HCT116 (cell line): Measurements from ENCODE around the gene ABHD12.
"Not testable (repeated sequence)": the region's sequence is repeated elsewhere in the genome, so short reads cannot be mapped to it uniquely, and the experiment has no call there.

ENCODE experiments used
- EZH2 ChIP-seq: fragments of 200-600 bp; sonication (generic); IDR thresholded peaks from 2 replicates; pipeline ENCODE4 v1.6.1; 2017; ENCODE audit warnings: antibody characterized with exemption, mixed run types
- POLR2A ChIP-seq: IDR thresholded peaks from 2 replicates; pipeline ENCODE4 v1.7.0; 2011; ENCODE audit warnings: borderline replicate concordance; ENCODE audit not compliant: insufficient read depth, insufficient read length; ENCODE audit errors: extremely low read depth
- ZNF274 ChIP-seq: fragments of 200-500 bp; sonication (Bioruptor generic); IDR thresholded peaks from 2 replicates; pipeline ENCODE4 v1.6.1; 2014; ENCODE audit warnings: mild to moderate bottlenecking, low read depth, low read length, inconsistent platforms
- TF ChIP-seq, protein P1 (sequence below), 3 experiments: fragments of 200-600 bp in 1 of 3; sonication (generic) in 1 of 3; IDR thresholded peaks in 2 of 3; conservative IDR thresholded peaks in 1 of 3; 2 replicates each; pipeline ENCODE4 v1.5.1; 2012 to 2017; ENCODE audit warnings: low read depth in 2 of 3, low read length in 2 of 3, antibody characterized with exemption in 1 of 3, borderline replicate concordance in 1 of 3, control low read depth in 1 of 3, mild to moderate bottlenecking in 1 of 3, mixed read lengths in 1 of 3, mixed run types in 1 of 3, moderate library complexity in 1 of 3; ENCODE audit not compliant: insufficient read depth in 1 of 3
- TF ChIP-seq, protein P2 (sequence below): IDR thresholded peaks from 2 replicates; pipeline ENCODE4 v1.6.1; 2012

DNA sequence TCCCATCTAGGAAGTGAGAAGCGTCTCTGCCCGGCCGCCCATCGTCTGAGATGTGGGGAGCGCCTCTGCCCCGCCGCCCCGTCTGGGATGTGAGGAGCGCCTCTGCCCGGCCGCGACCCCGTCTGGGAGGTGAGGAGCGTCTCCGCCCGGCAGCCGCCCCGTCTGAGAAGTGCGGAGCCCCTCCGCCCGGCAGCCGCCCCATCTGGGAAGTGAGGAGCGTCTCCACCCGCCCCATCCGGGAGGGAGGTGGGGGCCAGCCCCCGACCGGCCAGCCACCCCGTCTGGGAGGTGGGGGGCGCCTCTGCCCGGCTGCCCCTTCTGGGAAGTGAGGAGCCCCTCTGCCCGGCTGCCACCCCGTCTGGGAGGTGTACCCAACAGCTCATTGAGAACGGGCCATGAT lies 77.9 kb downstream of the ABHD12 start:
- TF ChIP-seq EZH2, POLR2A, ZNF274: not testable (repeated sequence)
- TF ChIP-seq, protein P1, sequence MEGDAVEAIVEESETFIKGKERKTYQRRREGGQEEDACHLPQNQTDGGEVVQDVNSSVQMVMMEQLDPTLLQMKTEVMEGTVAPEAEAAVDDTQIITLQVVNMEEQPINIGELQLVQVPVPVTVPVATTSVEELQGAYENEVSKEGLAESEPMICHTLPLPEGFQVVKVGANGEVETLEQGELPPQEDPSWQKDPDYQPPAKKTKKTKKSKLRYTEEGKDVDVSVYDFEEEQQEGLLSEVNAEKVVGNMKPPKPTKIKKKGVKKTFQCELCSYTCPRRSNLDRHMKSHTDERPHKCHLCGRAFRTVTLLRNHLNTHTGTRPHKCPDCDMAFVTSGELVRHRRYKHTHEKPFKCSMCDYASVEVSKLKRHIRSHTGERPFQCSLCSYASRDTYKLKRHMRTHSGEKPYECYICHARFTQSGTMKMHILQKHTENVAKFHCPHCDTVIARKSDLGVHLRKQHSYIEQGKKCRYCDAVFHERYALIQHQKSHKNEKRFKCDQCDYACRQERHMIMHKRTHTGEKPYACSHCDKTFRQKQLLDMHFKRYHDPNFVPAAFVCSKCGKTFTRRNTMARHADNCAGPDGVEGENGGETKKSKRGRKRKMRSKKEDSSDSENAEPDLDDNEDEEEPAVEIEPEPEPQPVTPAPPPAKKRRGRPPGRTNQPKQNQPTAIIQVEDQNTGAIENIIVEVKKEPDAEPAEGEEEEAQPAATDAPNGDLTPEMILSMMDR (IDR thresholded peaks at IDR 0.05 in 2 of 3, conservative IDR thresholded peaks at IDR 0.05 in 1 of 3; ENCODE audit: borderline replicate concordance in 1 of 3, insufficient read depth in 1 of 3, low read depth in 2 of 3, low read length in 2 of 3): not testable (repeated sequence)
- TF ChIP-seq, protein P2, sequence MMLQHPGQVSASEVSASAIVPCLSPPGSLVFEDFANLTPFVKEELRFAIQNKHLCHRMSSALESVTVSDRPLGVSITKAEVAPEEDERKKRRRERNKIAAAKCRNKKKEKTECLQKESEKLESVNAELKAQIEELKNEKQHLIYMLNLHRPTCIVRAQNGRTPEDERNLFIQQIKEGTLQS: not testable (repeated sequence)
